Measurements from ENCODE around the gene MRPL45.

The MRPL45 gene

DNA sequence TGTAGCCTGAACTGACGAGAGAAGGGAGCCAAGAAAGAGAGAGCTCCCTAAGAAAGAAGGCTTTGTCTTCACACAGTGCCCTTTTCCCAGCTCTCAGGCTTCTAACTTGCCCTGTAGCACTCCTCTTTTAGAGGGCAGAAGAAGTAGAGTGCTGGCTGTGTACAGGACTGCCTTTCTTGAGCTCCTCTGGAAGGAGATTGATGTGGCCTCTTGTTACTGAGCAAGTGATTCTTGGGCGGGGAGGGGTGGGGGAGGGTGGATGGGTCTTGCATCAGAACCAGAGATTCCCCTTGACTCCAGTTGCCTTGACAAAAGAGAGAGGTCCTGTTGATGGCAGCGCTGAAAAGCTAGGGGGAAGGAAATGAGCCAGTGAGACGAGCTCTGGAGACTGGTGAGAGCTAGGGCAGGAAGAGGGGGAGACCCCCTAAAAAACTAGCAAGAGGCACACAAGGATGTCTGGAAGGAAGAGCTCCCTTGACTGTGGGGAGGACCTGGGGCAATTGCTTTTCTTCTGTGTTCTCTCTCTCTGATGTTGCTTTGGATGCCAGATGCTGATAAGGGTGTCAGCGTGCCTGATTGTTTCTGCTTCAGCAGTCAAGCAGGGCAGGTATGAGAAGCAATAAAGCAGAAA lies 28.4 kb downstream of the MRPL45 start:
- no peak for DNase-seq (ENCODE audit: low read depth)

DNA sequence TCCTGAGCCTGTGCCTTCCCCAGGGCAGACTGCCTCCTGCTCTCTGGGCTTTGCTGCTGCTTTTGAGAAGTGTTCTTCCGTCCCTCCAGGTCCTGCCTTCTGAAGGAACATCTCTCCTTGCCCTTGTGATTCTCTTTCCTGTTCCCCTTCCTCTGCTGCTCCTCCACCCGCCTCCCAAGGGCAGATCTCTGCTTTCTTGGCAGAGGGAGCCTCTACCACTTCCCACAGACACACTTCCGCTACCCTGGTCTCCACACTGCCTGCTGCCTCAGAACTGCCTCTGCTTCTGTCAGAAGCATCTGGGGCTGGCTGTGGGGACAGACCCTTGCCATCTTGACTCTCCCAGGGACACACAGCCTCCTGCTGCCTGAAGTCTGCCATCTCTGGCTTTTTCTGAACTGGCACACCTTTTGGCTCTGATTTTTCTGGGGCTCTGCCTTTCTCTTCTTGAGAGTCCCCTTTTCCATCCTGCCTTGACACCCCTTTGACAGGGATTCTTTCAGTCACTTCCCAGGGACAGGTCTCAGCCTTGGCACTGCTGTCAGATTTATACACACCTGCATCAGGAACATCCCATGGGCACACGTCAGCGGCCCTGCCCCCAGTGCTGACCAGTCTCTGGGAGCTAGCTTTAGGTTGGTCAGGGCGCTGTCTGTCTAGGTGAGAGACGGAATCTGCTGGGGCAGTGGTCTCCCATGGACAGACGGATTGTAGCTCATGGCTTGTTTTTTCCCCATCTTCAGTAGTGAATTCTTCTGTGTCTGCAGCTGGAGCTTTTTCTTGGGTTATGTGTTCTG lies 30.2 kb downstream of the MRPL45 start:
- DNase-seq (ENCODE audit: low read depth), result no peak

DNA sequence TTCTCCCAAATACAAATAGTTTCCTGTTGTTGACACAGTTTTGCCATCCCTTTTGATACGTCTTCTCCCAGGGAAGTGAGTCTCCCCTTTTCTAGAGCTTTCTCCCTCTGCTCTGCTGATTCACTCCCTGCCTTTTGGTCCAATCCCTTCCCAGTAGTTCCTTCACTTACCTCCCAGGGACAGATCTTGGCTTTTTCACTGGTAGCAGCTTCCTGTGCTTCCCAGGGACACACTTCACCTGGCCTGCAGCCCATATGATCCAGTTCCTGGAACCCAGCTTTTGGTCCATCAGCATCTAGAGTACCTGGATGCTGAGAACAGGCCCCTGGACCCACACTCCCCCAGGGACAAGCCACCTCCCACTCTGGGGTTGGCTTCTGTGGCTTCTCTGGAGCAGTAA lies 31.0 kb downstream of the MRPL45 start:
- no peak for DNase-seq (ENCODE audit: low read depth)

DNA sequence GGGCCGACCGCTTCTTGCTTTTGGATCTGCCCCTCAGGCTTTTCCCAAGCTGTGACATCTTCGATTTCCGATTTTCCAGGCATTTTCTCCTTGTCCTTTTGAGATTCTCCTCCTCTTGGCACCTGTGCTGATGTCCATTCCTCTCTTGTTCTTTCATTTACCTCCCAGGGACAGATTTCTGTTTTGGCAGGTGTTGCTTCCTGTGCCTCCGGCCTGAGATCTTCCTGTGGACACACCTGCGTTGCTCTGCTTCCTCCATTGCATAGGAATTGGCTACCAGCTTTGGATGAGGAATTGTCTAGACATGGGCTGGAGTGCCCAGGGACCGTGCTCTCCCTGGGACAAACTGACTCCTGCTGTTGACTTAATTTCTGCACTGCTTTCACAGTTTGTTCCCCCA lies 31.7 kb downstream of the MRPL45 start:
- no peak for DNase-seq (ENCODE audit: low read depth)

DNA sequence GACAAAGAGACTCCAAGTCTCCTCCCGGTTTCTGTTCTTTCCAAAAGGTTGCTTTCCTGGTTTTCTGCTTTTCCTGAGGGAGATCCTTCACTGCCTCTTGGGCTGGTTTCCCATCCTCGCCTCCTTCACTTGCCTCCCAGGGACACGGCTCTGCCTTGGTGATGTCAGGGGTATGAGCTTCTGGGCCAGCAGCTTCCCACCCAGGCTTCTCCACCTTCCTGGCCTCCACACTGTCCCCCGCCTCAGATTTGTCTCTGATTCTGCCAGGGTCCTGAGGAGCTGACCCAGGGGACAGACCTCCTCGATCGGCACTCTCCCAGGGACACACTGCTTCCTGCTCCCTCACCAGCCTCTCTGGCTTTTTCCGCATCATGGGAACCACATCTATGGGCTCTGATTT lies 32.3 kb downstream of the MRPL45 start:
- DNase-seq (ENCODE audit: low read depth), result no peak

DNA sequence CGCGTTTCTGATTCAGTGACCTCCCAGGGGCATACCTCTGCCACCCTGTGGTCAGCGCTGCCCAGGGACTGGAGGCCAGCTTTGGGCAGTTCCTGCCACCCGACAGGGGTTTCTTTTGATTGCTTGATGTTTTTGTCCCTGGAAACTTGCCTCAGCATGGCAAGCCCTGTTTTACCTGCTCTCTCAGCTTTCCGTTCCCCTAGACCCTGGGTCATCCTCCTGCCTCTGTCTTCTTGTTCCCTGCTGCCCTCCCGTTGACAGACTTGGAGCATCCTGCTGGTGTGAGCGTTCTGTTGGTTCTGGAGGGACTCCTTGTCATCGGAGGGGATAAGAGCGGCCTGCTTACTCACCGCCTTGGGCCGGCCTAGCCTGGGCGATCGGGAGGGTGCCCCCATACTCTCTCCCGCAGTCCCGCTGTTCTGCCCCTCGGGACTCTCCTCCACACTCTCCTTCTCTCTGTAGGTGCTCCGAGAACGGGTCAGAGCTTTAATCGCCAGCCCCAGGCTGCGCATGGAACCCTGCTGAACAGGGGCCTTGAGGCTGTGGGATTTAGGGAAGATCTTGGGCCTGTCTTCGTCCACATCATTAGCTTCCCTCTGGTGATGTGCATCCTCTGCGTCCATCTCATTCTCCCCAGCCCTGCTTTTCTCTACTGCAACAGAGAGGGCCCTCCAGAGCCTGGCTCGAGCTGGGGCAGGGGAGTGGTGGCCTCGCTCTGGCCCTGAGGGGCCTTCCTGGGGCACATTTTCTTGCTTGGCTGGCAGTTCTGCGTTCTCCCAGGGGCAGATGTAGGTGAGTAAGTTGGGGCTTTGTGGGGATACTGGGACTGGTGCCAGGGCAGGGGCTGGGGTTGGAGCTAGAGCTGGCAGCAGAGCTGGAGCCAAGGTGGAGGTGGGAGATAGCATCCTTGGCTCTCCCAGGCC lies 33.1 kb downstream of the MRPL45 start:
- no peak for DNase-seq (ENCODE audit: low read depth)

DNA sequence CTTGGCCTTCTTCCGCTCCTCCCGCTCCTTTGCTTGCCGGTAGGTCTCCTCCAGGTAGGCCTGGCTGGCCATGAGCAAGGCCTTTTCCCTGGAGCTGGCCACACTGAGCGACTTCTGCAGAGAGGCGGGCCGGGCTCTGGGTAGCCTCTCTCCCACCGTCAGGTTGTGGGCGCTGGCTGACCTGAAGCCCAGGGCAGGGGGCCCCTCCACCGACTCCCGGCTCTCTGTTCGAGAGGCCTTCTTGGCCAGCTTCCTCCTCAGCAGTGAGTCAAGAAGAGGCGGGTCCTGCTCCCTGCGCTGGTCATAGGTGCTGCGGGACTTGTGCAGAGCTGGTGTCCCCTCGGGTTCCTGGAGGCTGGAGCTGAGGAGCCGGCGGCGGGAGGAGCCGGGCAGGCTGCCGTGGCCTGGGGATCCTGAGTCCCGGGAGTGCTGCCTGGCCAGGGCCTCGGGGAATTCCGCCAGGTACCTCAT lies 34.0 kb downstream of the MRPL45 start:
- DNase-seq (ENCODE audit: low read depth), result no peak

DNA sequence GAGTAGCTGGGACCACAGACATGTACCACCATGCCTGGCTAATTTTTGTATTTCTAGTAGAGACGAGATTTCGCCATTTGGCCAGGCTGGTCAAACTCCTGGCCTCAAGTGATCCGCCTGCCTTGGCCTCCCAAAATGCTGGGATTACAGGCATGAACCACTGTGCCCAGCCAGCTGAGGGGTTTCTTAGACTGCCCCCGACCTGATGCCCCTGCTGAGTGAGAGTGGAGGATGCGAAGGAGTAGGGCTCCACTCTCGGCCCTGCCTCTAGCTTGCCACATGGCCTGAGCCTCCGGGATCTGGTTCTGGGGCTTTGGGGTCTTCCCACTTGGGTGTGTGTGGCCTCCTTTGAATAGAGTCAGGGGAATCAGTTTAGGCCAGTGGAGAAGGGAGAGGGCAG lies 35.8 kb downstream of the MRPL45 start:
- no peak for DNase-seq (ENCODE audit: low read depth)

DNA sequence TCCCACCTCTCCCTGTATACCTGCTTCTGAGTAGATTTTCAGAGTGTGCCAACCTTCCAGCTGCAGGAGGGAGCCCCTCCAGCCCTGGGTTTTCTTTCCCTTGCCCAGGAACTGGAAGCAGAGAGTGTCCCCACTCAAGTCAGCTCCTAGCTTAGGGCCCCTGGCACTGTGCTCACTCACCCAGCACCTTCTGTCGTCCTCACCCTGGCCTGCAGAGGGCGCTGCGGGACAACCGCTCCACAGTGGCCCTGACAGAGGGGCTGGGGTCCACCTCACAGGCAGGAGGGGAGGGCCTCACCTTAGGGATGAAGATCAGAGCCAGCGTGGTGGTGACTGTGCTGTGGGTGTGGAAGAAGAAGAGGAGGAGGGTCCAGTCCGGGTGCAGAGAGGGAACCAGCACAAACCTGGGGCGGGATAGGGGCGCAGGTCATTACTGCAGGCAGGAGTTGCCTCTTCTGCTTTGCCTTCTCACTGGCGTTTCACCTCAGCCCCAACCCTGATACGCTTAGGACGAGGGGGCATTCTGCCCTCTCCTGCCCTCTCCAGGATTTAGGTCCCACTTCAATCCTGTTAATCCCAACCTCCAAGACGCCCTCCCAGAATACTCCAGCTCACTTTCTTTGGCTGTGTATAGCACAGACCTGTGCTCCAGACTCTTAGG lies 36.8 kb downstream of the MRPL45 start:
- DNase-seq (ENCODE audit: low read depth), result peak; percentile 21

DNA sequence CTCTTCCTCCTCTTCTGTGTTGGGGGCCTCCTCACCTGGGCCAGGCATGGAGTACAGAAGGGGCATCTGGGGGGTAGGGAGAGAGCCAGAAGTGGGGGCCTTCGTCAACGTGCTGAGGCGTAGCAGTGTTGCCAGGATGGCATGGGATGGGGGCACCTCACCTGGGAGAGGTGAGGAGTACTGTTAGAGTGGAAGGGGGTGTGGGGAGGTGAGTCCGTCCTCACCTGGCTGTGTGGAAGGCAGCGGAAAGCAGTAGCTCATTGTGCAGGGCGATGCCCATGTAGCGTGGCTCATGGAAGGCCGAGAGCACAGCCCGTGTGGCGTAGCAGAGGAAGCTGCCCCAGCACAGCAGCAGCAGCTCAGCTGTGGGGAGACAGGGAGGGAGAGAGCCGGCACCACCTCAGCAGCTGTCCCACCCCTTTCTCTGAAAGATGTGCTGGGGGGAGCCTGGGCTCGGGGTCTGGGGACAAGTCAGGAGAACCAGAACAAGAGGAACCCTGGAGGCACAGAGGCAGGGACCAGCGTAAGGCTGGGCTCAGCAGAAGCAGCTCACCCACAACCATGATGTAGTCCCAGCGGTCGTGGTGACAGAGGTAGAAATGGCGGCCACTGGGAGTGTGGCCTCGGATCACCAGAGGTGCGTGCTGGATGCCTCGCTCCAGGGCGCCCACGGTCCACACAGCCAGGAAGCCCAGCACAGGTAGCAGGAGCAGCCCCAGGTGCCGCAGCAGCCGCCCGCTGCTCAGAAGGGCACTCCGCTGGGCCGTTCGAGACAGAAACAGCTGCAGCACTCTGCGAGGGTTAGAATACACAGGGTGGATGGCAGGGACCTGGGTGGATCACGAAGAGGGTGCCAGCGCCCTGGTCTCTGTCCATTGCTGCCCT lies 37.8 kb downstream of the MRPL45 start:
- no peak for DNase-seq (ENCODE audit: low read depth)

DNA sequence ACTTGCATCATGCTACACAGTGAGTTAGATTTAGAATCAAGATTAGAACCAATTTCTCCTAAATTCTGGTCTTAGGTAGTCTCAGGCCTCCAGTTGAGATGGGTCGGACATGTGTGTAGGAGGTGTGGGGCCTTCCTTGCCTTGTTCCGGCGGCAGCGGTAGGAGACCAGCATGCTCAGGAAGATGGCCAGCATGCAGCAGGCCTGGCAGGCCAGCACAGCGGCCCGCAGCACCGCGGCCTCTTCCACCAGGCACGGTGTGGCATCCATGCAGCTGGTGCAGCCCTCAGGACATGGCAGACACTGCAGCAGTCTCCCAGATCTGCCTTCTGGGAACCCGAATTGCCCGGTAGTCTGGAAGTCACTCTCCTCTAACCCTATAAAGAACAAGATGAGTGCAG lies 39.9 kb downstream of the MRPL45 start:
- no peak for DNase-seq (ENCODE audit: low read depth)

DNA sequence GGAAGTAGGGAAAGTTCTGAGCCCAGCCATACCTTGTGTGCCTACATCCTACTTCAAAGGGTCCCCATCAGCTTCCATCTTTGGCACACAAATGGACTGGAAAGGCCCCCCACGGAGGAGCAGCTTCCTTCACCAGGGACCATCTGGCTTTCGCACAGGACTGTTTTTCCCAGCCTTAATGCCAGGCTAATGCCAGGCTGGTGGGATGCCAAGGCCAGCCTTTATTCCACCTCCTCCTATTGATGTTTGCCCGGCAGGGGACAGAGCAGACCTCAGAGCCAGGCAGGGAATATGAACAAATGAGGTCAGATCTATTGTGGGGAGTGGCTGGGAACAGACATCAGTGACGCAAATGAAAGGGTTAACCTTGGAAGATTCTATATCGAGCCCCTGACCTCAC lies 41.1 kb downstream of the MRPL45 start:
- DNase-seq (ENCODE audit: low read depth), result no peak

DNA sequence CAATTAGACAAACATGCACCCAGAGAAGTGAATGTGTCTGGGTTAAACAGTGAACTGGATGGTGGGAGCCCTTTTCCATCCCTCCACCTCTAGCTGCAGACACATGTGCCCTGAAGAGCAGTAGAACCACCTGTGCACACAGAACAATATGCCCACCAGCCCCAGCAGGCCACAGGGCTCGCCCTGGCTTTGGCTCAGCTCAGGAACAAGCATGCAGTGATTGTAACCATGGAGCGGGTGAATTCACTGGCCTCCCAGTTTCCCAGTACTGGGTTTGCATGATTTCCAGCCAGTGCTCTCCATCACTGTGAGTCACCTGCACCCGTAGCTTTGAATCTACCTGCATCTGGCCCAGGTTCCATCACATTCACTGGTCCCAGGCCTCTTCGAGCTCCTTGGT lies 41.6 kb downstream of the MRPL45 start:
- DNase-seq (ENCODE audit: low read depth), result no peak

DNA sequence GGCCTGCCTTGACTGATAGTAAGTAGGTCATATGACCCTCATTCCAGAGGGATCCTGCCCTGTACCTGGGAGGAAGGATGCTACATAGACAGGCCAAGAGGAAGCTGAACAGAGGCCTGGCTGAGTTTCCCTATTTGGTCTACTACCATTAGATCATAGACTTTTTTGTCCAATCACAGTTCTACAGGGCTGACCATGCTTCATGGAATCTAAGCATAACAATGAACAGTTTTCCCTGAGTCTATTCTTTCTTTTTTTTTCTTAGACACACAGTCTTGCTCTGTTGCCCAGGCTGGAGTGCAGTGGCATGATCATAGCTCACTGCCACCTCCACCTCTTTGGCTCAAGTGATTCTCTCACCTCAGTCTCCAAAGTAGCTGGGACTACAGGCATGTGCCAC lies 42.9 kb downstream of the MRPL45 start:
- DNase-seq (ENCODE audit: low read depth), result no peak

DNA sequence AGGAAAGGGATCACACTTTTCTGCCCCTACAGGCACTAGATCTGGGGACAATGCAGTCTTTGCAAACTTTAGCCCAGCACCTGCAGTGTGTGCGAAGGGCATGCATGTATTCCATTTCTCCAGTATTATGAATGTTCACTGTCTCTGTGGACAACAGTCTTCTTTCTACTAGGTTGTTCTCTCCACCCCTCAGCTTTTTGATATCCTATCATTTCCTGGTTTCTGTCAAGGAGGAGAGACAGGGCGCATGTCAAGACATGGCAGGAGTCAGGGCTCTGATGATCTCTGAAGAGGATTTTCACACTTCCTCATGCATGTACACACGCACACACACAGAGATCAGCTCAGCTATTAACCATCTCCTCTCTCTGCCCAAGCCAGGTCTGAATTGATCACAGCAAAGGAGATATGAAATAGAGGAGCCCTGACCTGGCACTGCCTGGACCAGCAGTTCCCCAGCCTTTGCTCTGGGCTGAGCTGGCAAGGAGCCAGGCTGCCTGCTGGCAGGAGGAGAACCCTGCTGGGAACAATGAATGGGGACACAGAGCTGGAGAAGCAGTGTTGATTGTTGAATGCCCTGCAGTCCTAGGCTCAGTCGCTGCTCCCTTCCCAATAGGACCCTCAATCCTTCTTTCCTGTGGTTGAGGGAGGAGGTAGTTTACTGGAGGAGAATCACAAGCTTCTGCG lies 44.2 kb downstream of the MRPL45 start:
- DNase-seq (ENCODE audit: low read depth), result no peak

DNA sequence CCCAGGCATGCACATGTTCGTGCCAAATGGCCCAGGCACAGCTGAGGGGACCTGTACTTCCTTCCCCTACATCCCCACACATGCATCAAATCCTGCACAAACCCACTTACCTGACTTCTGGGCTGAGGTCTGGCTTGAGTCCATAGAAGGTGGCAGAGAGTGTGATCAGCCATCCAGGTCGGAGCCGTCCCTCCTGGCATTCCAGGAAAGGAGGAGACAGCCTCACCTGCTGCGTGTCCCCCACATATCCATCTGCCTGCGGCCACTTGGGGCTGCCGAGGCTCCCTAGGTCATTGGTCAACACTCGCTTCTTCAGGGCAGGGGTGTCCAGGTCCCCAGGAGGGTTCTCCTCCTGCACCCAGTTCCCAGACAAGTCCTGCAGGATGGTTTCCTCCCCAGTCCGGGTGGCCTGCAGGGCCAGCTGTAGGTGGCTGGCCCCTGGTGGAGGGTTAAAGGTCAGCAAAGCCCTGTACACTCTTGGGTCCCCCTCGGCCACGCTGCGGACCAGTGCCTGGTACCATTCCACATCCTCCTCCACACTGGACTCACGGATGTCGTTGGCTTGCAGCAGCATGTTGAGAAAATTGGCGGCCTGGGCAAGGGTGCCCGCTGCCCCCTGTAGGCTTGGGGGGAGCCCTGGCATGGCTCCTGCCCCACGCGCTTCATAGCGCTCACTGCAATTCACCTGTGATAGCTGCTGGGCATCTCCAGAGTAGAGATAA lies 46.1 kb downstream of the MRPL45 start:
- DNase-seq (ENCODE audit: low read depth), result no peak

DNA sequence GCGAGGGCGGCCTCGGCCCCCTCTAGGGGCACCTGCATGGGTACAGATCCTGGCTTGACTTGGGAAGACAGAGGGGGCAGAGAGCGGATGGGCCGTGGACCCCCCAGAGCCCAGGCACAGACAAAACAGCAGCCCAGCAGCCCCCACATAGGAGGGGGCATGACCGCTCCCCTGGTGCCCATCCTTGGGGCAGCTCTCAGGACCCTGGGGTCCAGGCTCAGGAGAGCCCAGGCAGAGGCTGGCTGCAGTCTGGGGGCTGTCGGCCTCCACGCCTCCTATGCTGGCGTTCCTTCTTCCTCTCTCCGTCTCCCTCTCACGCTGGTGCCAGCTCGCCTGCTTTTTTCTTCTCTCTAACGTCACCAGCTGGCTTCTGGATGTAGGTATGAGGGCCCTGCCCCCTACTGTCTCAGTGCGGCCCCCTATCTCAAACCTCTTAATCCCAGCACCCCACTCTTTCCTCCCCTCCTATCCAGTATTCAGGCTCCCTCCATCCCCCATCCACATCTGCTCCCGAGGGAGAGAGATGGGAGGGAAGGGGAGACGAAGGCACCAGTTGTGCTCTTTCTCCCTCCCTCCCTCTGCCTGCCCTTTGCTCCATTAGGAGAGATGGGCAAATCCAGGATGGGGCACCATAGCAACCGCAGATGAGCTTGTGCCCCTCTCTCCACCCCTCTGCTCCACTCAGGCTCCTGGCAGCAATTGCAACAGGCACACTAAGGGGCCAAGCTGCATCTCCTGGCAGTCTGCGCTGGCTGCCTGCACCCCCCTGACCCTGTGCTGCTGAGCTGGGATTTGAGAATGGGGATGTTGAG lies 46.8 kb downstream of the MRPL45 start, which contains the start of gene GPR179:
Gene GPR179, minus strand, starts transcription at position 349 of the 812 bp plus-strand sequence. Its CDS starts 167 bp downstream, at position 182.
- no peak for DNase-seq (ENCODE audit: low read depth)

DNA sequence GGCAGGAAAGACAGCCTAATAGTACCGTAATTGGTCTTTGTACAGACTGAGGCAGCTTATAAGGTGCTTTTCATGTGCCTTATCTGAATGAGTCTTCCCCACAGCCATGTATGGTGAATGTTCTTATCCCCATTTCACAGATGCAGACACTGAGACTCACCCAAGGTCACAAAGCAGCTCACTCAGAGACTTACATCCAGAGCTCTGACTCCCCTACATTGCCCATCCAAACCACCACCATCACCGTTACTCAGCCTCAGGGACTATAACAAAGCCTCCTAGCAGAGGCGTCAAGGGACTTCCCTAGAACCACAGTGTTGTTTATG lies 47.4 kb downstream of the MRPL45 start:
- no peak for DNase-seq (ENCODE audit: low read depth)

DNA sequence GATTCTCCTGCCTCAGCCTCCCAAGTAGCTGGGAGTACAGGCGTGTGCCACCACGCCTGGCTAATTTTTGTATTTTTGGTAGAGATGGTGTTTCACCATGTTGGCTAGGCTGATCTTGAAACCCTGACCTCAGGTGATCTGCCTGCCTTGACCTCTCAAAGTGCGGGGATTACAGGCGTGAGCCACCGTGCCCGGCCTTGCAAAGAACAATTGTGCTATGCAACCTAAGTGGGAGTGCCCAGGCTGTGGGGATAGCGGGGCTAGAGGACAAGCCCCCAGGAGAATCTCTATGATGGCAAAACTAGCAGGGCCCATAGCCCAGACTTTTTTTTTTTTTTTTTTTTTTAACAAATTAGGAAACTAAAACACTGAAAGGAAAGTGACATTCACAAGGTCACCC lies 48.8 kb downstream of the MRPL45 start:
- no peak for DNase-seq (ENCODE audit: low read depth)

All from activated T-helper 9 cell treated with anti-CD3 and anti-CD28 coated beads, Interleukin-2, amount 50 U/mL, for 16 hours (primary cell).